OCI-LY3 (cell line): ENCODE data around the gene GDF11.

Source experiments
- H2AFZ ChIP-seq: fragments of 200-600, 300-600 bp; shearing (Covaris generic); 2 replicates; pipeline ENCODE4 v1.6.0; 2014; ENCODE audit warnings: antibody characterized with exemption, low read depth, low read length
- H3K27ac ChIP-seq: fragments of 200-600, 300-600 bp; sonication (generic); 2 replicates; pipeline ENCODE4 v1.5.1; 2014; ENCODE audit warnings: mild to moderate bottlenecking, low read length, moderate library complexity, mixed read lengths
- H3K27me3 ChIP-seq: fragments of 200-600, 300-600 bp; sonication (generic); 2 replicates; pipeline ENCODE4 v1.6.1; 2014; ENCODE audit warnings: low read depth, low read length, mixed read lengths
- H3K36me3 ChIP-seq: fragments of 200-600, 300-600 bp; sonication (generic); replicated peaks from 2 replicates; pipeline ENCODE3; 2014; ENCODE audit warnings: low read depth, low read length, mixed read lengths
- H3K4me1 ChIP-seq: fragments of 300-600, 200-600 bp; sonication (generic); 2 replicates; pipeline ENCODE4 v1.6.1; 2014; ENCODE audit warnings: low read length, mixed read lengths
- H3K4me2 ChIP-seq: fragments of 200-600, 300-600 bp; sonication (generic); 2 replicates; pipeline ENCODE4 v1.6.1; 2014; ENCODE audit warnings: low read length, mixed read lengths
- H3K4me3 ChIP-seq: fragments of 300-600, 200-600 bp; sonication (generic); 2 replicates; pipeline ENCODE4 v1.5.1; 2014; ENCODE audit warnings: antibody characterized with exemption, mild to moderate bottlenecking, low read length, moderate library complexity
- H3K79me2 ChIP-seq: fragments of 300-600, 200-600 bp; shearing (Covaris generic); 2 replicates; pipeline ENCODE4 v1.6.1; 2014; ENCODE audit warnings: mild to moderate bottlenecking, low read length, mixed read lengths
- H3K9ac ChIP-seq: fragments of 300-600, 200-600 bp; shearing (Covaris generic); 2 replicates; pipeline ENCODE4 v1.6.0; 2014; ENCODE audit warnings: mild to moderate bottlenecking, low read length, moderate library complexity
- H3K9me3 ChIP-seq: fragments of 200-600, 300-600 bp; shearing (Covaris generic); 2 replicates; pipeline ENCODE4 v1.6.1; 2014; ENCODE audit warnings: low read length, mixed read lengths; ENCODE audit not compliant: insufficient read depth
- H4K20me1 ChIP-seq: fragments of 200-600, 300-600 bp; sonication (generic); 2 replicates; pipeline ENCODE4 v1.6.1; 2016; ENCODE audit warnings: low read length, mixed read lengths; ENCODE audit not compliant: insufficient read depth
- EZH2phosphoT487 ChIP-seq: fragments of 200-600 bp; shearing (Covaris generic); IDR thresholded peaks from 2 replicates; pipeline ENCODE4 v1.6.1; 2018; ENCODE audit warnings: antibody characterized with exemption, mixed run types, low read depth
- TF ChIP-seq, protein P1 (sequence below): fragments of 200-600, 300-600 bp; sonication (generic); IDR thresholded peaks from 2 replicates; pipeline ENCODE4 v1.5.1; 2014; ENCODE audit warnings: antibody characterized with exemption, low read length, low read depth

Gene GDF11

DNA sequence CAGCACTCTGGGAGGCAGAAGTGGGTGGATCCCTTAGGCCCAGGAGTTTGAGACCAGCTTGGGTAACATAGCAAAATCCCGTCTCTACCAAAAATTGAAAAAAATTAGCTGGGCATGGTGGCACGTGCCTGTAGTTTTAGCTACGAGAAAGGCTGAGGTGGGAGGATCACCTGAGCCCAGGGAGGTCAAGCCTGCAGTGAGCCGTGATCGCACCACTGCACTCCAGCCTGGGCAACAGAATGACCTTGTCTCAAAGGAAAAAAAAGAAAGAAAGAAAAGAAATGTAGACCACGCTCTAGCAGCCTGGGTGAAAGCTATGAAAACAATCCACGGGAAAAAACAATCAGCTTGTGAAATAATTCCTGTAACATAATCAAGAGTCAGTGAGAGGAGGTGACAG lies 45.6 kb downstream of the GDF11 start:
- Histone ChIP-seq H3K4me2 (no peak overlapping the region), H3K4me1 (peaks cover 6% of the 10 kb centered on the region), H3K79me2 (peaks cover 5% of the 10 kb centered on the region), H3K9me3 (no peaks in the 10 kb centered on the region), H3K4me3 (no peak overlapping the region), H2AFZ (no peak overlapping the region), H3K27ac (no peak overlapping the region), H3K27me3 (no peaks in the 10 kb centered on the region), H3K9ac (no peak overlapping the region), H3K36me3 (peaks cover 69% of the 10 kb centered on the region), H4K20me1 (no peaks in the 10 kb centered on the region)
- TF ChIP-seq EZH2phosphoT487: no peak
- TF ChIP-seq, protein P1, sequence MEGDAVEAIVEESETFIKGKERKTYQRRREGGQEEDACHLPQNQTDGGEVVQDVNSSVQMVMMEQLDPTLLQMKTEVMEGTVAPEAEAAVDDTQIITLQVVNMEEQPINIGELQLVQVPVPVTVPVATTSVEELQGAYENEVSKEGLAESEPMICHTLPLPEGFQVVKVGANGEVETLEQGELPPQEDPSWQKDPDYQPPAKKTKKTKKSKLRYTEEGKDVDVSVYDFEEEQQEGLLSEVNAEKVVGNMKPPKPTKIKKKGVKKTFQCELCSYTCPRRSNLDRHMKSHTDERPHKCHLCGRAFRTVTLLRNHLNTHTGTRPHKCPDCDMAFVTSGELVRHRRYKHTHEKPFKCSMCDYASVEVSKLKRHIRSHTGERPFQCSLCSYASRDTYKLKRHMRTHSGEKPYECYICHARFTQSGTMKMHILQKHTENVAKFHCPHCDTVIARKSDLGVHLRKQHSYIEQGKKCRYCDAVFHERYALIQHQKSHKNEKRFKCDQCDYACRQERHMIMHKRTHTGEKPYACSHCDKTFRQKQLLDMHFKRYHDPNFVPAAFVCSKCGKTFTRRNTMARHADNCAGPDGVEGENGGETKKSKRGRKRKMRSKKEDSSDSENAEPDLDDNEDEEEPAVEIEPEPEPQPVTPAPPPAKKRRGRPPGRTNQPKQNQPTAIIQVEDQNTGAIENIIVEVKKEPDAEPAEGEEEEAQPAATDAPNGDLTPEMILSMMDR: no peak

DNA sequence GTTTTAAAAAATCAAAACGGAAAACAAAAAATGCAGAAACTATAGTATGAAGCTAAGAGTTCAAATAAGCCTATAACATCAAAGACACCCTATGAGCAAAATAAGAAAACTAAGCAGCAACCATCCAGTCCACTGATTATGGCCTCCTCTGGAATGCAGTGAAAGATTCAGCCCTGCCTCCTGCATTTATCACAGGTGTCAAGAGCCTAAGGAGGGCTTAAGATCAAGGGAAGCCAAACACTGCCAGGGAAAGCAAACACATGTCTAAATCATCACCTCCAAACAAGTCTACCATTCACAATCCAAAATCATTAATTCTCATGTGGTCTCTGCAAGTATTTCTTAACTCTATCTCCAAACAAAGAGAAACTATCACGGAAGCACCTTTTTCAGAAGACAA lies 46.2 kb downstream of the GDF11 start:
- H3K27ac ChIP-seq: no peak overlapping the region
- H3K9ac ChIP-seq: no peak overlapping the region
- H3K36me3 ChIP-seq: peaks cover 69% of the 10 kb centered on the region
- H3K79me2 ChIP-seq: peaks cover 3% of the 10 kb centered on the region
- H3K4me2 ChIP-seq: no peak overlapping the region
- no peak overlapping the region for H2AFZ ChIP-seq
- H3K4me1 ChIP-seq: peaks cover 6% of the 10 kb centered on the region
- TF ChIP-seq, protein P1: no peak
- TF ChIP-seq EZH2phosphoT487: no peak
- no peak overlapping the region for H3K4me3 ChIP-seq
- H3K9me3 ChIP-seq: no peaks in the 10 kb centered on the region
- H4K20me1 ChIP-seq: no peaks in the 10 kb centered on the region
- no peaks in the 10 kb centered on the region for H3K27me3 ChIP-seq

DNA sequence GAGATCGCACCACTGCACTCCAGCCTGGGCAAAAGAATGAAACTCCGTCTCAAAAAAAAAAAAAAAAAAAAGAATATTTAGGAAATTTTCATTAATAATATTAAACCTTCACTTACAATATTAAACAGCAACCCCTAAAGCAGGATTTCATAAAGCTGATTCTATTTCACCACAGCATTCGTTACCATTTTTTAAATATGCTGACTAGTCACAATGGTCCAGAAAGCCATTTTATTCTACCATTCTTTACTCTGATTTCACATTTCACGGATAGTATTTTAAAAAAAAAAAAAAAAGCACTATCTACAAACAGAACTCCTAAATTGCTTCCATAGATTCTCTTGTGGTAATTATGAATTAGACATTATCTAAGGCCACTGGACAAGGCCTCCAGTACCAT lies 47.0 kb downstream of the GDF11 start:
- Histone ChIP-seq H3K4me1 (peaks cover 6% of the 10 kb centered on the region), H3K9ac (no peak overlapping the region), H3K9me3 (no peaks in the 10 kb centered on the region), H3K79me2 (peaks cover 2% of the 10 kb centered on the region; the same call in 1 of the 2 replicates), H4K20me1 (no peaks in the 10 kb centered on the region), H3K4me3 (no peak overlapping the region), H3K27me3 (no peaks in the 10 kb centered on the region), H3K36me3 (peaks cover 67% of the 10 kb centered on the region), H3K4me2 (no peak overlapping the region), H3K27ac (no peak overlapping the region), H2AFZ (no peak overlapping the region)
- no peak for TF ChIP-seq EZH2phosphoT487
- TF ChIP-seq, protein P1: no peak

DNA sequence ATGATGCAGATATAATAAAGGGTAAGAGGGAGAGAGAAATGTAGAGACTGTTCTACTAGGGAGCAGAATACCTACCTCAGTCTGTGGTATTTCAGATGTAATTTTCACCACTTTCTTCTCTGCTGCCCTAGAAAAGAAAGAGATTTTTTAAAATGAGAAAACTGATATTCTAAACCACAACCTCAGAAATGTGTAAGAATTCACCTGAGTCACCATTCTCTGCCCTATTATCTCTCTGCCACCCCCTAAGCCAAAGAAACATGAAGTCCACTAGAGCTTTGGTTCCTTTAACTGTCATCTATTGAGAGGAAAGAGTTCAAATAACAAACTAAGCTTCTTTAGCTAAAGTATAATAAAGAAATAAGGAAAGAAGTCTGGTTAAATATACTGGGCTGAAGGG lies 53.0 kb downstream of the GDF11 start:
- Histone ChIP-seq H3K4me3 (no peak overlapping the region), H3K4me1 (peaks cover 6% of the 10 kb centered on the region), H3K9me3 (no peaks in the 10 kb centered on the region), H3K36me3 (peaks cover 61% of the 10 kb centered on the region), H3K27me3 (no peaks in the 10 kb centered on the region), H3K9ac (no peak overlapping the region), H4K20me1 (no peaks in the 10 kb centered on the region; the same call in 1 of the 2 replicates), H3K79me2 (peaks cover 5% of the 10 kb centered on the region; the same call in 1 of the 2 replicates), H2AFZ (no peak overlapping the region), H3K4me2 (no peak overlapping the region), H3K27ac (no peak overlapping the region)
- no peak for TF ChIP-seq EZH2phosphoT487
- TF ChIP-seq, protein P1: no peak
